ENCODE results near the gene IL17RC. TPM values are rescaled to one million over a fixed set of nuclear protein-coding genes. Genes with fewer than 3 reads are reported as not detected.
A peak's percentile ranks its signal among the peaks of the same experiment; 100 is the strongest.

Gene IL17RC
- total RNA-seq, 1 experiment from 2014 or later = 14.8 TPM

DNA sequence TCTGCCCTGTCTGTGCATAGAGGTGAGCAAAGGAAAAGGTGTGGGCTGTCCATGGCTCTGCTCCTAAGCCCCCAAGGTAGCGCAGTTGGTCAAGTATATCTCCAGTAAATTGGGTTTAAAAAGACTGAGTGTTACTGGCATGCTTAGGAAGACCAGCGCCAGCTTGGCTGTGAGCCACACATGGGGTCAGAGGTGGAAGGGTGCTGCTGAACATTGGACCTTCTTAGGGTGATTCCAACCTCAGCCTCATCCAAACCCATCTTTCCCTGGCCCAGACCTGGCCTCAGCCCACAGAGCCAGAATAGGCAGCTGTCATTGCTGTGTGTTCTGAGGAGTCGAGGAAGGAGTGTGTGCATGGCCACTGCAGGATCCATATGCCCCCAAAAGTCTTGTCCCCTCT lies 8.6 kb upstream of the IL17RC start:
- no peak for DNase-seq
- Histone ChIP-seq H3K27me3 (no peaks in the 10 kb centered on the region), H3K36me3 (no peaks in the 10 kb centered on the region), H3K9me3 (no peaks in the 10 kb centered on the region), H3K4me3 (no peak overlapping the region)

DNA sequence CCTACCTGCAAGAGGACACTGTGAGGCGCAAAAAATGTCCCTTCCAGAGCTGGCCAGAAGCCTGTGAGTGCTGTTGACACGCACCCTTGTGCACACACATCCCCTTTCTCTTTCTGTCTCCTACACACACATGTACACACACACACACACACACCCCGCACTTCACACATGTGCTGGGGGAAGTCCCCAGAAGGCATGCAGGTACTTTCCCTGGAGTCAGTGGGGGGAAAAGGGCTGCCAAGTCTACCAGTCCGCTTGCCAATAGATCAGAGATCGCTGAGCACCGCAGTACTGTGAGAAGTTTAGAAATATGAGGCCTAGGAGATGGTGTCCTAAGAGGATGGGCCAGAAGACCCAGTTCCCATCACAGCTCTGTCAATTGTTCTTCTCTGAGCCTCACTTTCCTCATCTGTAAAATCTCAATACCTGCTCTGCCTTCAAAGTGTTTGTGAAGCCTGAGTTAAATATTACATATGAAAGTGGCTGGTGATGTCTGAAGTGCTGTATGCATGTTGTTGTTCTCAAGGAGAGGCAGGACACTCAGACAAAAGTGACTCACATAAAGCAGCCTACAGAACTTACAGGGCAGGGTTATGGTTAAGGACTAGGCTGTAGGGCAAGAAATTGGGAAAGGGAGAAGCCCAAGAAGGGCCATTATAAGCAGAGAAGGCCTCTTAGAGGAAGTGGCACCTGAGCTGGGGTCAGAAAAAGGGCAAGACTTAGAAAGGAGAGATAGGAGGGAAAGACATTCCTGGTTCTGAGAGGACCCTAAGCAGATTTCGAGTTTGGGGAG lies 7.5 kb upstream of the IL17RC start:
- H3K27me3 ChIP-seq = no peaks in the 10 kb centered on the region
- no peaks in the 10 kb centered on the region for H3K36me3 ChIP-seq
- H3K4me3 ChIP-seq = no peak overlapping the region
- H3K9me3 ChIP-seq = no peaks in the 10 kb centered on the region
- no peak for DNase-seq

DNA sequence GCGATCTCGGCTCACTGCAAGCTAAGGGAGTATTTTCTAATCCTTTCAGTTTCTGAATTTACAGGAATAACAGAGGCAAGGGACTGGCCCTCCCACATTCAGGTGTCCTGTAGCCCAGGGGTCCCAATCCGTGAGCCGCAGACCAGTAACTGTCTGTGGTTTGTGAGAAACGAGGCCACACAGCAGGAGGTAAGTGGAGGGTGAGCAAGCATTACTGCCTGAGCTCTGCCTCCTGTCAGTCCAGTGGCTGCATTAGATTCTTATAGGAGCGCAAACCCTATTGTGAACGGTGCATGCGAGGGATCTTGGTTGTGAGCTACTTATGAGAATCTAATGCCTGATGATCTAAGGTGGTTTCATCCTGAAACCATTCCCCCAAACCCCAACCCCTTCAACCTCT lies 5.0 kb upstream of the IL17RC start:
- Histone ChIP-seq H3K36me3 (no peaks in the 10 kb centered on the region), H3K4me3 (no peak overlapping the region), H3K27me3 (no peaks in the 10 kb centered on the region), H3K9me3 (no peaks in the 10 kb centered on the region)
- no peak for DNase-seq

DNA sequence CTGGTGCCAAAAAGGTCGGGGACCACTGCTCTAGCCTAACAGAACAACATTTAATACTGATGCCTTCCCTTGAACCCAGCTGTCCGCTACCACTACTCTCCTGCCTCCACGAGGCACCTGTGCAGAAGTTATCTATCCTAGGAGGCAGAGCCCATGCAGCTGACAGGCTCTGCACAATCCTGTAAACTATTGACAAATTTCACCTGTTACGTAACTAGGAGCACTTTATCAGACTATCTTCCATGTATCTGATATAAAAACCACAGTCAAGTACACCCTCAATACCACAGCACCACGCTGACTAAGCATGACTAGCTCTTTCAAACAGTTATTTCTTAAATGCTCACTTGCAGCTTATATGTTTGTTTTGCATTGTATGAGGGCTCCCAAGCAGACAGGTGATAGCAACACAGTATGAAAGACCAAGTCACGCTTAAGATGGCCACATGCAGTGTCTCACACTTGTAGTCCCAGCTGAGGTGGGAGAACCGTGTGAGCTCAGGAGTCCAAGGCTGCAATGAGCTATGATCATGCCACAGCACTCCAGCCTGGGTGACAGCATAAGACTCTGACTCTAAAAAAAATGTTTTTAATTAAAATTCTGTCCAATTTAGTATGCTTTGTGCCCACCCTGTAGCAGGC lies 4.5 kb upstream of the IL17RC start:
- Histone ChIP-seq H3K27me3 (no peaks in the 10 kb centered on the region), H3K9me3 (no peaks in the 10 kb centered on the region), H3K4me3 (no peak overlapping the region), H3K36me3 (no peaks in the 10 kb centered on the region)
- no peak for DNase-seq

DNA sequence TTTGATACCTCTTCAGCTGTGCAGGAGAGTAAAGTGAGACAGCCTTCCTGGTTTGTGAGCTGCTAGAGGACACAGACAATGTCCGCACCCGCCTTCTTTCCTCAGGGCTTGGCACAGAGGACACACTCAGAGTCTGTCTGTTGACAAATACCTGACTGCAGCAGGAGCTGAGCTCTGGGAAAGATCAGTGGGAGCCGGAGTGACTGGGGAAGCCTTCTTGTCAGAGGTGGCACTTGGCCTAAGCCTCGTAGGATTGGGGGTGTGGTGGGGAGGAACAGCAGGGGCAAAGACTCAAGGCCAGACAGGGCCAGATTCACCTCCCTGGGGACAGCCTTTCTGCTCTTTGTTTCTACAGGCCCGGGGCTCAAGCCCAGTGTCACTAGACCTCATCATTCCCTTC lies 3.3 kb upstream of the IL17RC start:
- H3K9me3 ChIP-seq = no peaks in the 10 kb centered on the region
- no peak for DNase-seq
- H3K27me3 ChIP-seq = no peaks in the 10 kb centered on the region
- no peak overlapping the region for H3K4me3 ChIP-seq
- no peaks in the 10 kb centered on the region for H3K36me3 ChIP-seq

DNA sequence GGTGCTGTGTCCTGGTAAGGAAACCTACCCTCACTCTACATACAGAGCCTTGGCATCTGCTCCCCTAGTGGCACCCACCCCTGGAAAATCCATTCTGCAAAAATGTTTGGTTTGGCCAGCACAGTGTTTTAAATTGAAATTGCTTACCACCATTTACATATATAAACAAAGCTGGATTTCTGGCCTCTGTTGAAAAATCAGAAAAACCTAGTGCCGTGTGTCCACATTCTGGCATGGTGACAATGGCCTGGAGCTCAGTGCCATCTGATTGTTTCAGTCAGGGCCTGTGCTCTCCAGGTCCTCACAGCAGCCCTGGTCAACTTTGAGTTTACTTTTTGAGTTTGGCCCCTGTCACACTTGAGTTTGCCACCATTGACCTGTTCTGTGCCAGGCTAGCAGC lies 2.9 kb upstream of the IL17RC start:
- no peak overlapping the region for H3K4me3 ChIP-seq
- DNase-seq = peak; percentile 24
- no peaks in the 10 kb centered on the region for H3K36me3 ChIP-seq
- no peaks in the 10 kb centered on the region for H3K27me3 ChIP-seq
- H3K9me3 ChIP-seq = no peaks in the 10 kb centered on the region

DNA sequence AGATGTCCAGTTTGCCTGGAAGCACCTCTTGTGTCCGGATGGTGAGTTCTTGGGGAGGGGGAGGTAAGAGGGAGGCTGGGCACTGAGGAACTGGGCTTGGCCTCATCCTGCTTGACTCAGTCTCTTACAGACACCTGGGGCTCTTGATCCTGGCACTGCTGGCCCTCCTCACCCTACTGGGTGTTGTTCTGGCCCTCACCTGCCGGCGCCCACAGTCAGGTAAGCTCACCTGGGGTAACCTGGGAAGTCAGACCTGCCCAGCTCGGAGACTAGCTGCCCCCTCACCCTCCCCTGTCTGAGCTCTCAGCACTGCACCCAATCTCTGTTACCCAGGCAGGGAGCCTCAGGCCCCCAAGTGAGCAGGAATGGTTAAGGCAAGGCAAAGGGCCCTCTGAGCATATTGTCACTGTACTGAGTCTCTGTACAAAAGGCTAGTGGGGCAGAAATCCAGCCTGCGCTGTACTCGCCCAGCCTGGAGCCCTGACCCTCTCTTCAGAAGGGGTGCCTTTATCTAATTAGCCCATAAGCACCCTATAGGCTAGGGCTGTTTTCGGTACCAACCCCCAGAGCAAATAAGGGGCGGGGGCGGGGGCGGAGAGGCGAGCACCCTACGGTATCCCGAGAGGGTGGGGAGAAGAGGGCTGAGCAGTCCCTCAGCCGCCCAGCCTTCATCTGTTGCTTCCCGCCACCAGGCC lies 2.2 kb upstream of the IL17RC start:
- Histone ChIP-seq H3K27me3 (no peaks in the 10 kb centered on the region), H3K36me3 (no peaks in the 10 kb centered on the region), H3K4me3 (no peak overlapping the region), H3K9me3 (no peaks in the 10 kb centered on the region)
- DNase-seq = no peak

DNA sequence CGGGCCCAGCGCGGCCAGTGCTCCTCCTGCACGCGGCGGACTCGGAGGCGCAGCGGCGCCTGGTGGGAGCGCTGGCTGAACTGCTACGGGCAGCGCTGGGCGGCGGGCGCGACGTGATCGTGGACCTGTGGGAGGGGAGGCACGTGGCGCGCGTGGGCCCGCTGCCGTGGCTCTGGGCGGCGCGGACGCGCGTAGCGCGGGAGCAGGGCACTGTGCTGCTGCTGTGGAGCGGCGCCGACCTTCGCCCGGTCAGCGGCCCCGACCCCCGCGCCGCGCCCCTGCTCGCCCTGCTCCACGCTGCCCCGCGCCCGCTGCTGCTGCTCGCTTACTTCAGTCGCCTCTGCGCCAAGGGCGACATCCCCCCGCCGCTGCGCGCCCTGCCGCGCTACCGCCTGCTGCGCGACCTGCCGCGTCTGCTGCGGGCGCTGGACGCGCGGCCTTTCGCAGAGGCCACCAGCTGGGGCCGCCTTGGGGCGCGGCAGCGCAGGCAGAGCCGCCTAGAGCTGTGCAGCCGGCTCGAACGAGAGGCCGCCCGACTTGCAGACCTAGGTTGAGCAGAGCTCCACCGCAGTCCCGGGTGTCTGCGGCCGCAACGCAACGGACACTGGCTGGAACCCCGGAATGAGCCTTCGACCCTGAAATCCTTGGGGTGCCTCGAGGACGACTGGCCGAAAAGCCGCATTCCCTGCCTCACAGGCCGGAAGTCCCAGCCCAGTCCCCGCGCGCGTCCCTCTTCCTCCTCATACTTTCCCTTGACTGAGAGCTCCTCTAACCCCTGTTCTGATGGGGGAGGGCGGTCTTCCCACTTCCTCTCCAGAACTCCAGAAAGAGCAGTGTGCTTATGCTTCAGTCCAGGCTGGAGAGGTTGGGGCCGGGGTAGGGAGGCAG lies 1.4 kb upstream of the IL17RC start:
- DNase-seq = peak; percentile 64
- H3K4me3 ChIP-seq = peak overlapping the region; percentile 40

DNA sequence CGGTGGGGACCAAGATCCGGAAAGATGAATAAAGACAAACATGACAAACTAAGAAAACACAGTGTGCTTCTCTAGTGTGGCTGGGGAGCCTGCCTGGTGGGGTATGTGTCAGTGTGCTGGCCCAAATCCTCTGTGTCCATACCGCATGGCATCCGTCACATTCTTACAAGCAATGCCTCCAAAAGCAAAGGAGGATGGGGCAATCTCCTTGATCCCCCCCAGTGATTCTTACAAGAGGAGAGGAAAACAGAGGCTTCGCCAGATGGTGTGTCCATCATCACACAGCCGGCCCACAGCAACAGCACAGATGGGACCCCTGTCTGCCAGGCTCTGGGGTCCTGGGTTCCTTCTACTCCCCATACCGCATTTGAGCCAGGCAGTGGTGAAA lies 558 bp upstream of the IL17RC start:
- no peaks in the 10 kb centered on the region for H3K9me3 ChIP-seq
- peak; percentile 19 for DNase-seq
- no peaks in the 10 kb centered on the region for H3K36me3 ChIP-seq
- H3K4me3 ChIP-seq = peak overlapping the region; percentile 35
- no peaks in the 10 kb centered on the region for H3K27me3 ChIP-seq

More for the DNA sequence above, 1.4 kb upstream of the IL17RC start:
- Histone ChIP-seq H3K36me3 (no peaks in the 10 kb centered on the region), H3K9me3 (no peaks in the 10 kb centered on the region), H3K27me3 (no peaks in the 10 kb centered on the region)

DNA sequence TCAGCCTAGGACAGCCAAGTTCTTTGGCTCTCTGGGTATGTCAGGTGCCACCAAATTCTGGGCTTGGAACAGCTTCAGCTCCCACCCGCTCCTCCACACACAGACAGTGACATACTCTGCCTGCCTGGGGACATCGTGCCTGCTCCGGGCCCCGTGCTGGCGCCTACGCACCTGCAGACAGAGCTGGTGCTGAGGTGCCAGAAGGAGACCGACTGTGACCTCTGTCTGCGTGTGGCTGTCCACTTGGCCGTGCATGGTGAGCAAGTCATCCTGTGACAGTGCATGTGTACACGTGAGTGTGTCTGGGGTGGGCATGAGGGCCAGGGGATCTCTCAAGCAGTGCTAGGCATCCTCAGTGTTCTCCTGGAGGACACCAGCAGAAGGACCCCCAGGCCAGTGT lies 922 bp downstream of the IL17RC start:
- H3K9me3 ChIP-seq = no peaks in the 10 kb centered on the region
- no peaks in the 10 kb centered on the region for H3K36me3 ChIP-seq
- no peak for DNase-seq
- no peaks in the 10 kb centered on the region for H3K27me3 ChIP-seq
- no peak overlapping the region for H3K4me3 ChIP-seq

DNA sequence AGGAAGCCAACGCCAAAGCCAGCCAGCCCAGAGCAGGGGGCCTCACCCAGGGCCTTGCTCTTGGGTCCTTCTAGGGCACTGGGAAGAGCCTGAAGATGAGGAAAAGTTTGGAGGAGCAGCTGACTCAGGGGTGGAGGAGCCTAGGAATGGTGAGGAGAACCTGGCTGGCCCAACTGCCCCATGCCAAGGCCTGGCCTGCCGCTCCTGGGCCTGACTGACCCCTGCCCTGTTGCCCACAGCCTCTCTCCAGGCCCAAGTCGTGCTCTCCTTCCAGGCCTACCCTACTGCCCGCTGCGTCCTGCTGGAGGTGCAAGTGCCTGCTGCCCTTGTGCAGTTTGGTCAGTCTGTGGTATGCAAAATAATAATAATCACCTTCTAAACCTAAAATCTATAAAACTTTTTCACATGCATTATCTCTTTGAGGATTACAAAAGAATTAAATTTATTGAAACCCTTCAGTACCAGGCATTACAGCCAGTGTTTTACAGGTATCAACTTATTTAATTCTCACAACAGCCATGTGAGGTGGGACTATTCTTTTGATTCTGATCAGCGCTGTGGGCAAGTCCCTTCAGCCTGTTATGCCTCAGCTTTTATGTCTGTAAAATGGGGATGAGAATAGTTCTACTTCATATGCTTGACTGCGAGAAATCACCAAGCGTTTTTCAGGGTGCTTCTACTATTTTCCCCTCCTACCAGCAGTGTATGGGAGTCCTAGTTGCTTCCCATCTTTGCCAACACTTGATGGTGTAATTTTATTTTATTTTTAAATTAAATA lies 1.6 kb downstream of the IL17RC start:
- Histone ChIP-seq H3K4me3 (no peak overlapping the region), H3K27me3 (no peaks in the 10 kb centered on the region), H3K36me3 (no peaks in the 10 kb centered on the region), H3K9me3 (no peaks in the 10 kb centered on the region)
- DNase-seq = no peak

DNA sequence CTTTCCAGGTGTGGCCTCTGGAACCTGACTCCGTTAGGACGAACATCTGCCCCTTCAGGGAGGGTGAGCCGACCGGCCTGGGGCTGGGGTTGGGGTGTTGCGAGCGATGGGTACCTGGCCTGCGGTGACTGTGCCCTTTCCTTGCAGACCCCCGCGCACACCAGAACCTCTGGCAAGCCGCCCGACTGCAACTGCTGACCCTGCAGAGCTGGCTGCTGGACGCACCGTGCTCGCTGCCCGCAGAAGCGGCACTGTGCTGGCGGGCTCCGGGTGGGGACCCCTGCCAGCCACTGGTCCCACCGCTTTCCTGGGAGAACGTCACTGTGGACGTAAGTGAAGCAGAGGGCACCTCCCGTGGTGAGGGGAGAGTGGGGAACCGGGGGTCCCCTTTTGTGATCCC lies 11.3 kb downstream of the IL17RC start:
- Histone ChIP-seq H3K9me3 (no peaks in the 10 kb centered on the region), H3K36me3 (no peaks in the 10 kb centered on the region), H3K27me3 (no peaks in the 10 kb centered on the region), H3K4me3 (no peak overlapping the region)
- no peak for DNase-seq

DNA sequence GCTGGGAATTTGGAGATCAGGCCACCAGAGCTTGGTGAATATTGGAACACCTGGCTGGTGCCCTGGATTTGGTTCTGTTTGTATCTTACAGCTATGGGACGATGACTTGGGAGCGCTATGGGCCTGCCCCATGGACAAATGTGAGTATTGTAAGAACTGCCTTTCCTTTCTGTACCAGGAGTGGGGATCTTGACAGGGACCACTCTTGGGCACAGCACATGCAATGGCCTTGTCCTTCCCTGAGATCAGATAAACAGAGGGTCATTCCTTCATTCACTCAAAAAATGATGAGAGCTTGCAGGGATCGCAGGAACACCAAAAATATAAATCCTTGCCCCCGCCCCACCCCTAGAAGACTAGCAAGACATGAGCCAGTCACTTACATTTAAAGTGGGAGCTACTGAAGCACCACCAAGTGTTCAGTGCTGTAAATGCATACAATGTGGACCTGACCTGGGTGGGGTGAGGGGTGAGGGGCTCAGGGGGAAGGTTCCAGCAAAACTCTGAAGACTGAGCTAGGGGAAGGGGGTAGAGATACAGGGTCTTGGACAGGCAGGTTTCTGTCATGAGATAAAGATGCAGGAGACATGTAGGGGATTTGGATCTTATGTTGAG lies 14.0 kb downstream of the IL17RC start:
- H3K36me3 ChIP-seq = no peaks in the 10 kb centered on the region
- H3K9me3 ChIP-seq = no peaks in the 10 kb centered on the region
- no peak overlapping the region for H3K4me3 ChIP-seq
- DNase-seq = no peak
- no peaks in the 10 kb centered on the region for H3K27me3 ChIP-seq

DNA sequence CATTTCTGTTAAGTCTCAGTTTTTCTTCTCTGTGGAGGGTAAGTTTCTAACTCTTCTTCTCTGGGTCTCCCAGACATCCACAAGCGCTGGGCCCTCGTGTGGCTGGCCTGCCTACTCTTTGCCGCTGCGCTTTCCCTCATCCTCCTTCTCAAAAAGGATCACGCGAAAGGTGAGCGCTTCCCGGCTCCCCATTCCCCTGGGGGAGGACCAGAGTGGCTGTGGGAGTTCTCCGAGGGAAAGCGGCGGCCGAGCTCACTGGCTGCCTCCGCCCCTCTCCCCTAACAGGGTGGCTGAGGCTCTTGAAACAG lies 15.6 kb downstream of the IL17RC start:
- Histone ChIP-seq H3K27me3 (no peaks in the 10 kb centered on the region), H3K4me3 (peak overlapping the region; percentile 78), H3K36me3 (no peaks in the 10 kb centered on the region; the same call in 1 of the 2 replicates), H3K9me3 (no peaks in the 10 kb centered on the region)
- DNase-seq = no peak

DNA sequence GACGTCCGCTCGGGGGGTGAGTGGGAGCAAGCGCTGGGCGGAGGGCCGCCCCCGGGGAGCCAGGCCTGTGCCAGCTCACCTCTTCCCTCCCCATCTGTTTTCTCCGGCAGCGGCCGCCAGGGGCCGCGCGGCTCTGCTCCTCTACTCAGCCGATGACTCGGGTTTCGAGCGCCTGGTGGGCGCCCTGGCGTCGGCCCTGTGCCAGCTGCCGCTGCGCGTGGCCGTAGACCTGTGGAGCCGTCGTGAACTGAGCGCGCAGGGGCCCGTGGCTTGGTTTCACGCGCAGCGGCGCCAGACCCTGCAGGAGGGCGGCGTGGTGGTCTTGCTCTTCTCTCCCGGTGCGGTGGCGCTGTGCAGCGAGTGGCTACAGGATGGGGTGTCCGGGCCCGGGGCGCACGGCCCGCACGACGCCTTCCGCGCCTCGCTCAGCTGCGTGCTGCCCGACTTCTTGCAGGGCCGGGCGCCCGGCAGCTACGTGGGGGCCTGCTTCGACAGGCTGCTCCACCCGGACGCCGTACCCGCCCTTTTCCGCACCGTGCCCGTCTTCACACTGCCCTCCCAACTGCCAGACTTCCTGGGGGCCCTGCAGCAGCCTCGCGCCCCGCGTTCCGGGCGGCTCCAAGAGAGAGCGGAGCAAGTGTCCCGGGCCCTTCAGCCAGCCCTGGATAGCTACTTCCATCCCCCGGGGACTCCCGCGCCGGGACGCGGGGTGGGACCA lies 16.1 kb downstream of the IL17RC start:
- no peaks in the 10 kb centered on the region; the same call in 1 of the 2 replicates for H3K36me3 ChIP-seq
- H3K27me3 ChIP-seq = no peaks in the 10 kb centered on the region
- H3K9me3 ChIP-seq = no peaks in the 10 kb centered on the region
- H3K4me3 ChIP-seq = peak overlapping the region; percentile 78
- peak; percentile 83 for DNase-seq

Measured in MG63 (cell line).